ENCODE results near the gene FYCO1.

FYCO1 gene

GRCh38 chr3:45884368-45885201 lies 111.0 kb downstream of the FYCO1 start:
- Mint-ChIP-seq H3K4me1 (peaks cover 17% of the 10 kb centered on the region), H3K4me3 (no peak overlapping the region), H3K9me3 (no peaks in the 10 kb centered on the region), H3K27me3 (peaks cover 18% of the 10 kb centered on the region), H3K27ac (ENCODE audit: low read depth) (no peak overlapping the region), H3K36me3 (ENCODE audit: insufficient read depth) (peaks cover 13% of the 10 kb centered on the region)
- ATAC-seq (replicated peaks; ENCODE audit: extremely low read depth, poor library complexity, severe bottlenecking) (no peak), DNase-seq (ENCODE audit: low spot score in 2 of 2) (no peak)

- DNase-seq (ENCODE audit: low spot score in 2 of 2), result peak in 1 of 2 donors; percentile 56
- H3K4me1 Mint-ChIP-seq, result peaks cover 23% of the 10 kb centered on the region
- H3K36me3 Mint-ChIP-seq (ENCODE audit: insufficient read depth), result peaks cover 13% of the 10 kb centered on the region
- peak overlapping the region; percentile 27 for H3K4me3 Mint-ChIP-seq
- peak overlapping the region; percentile 73 for H3K27ac Mint-ChIP-seq (ENCODE audit: low read depth)
- peak; percentile 99 for ATAC-seq (replicated peaks; ENCODE audit: extremely low read depth, poor library complexity, severe bottlenecking)
- H3K9me3 Mint-ChIP-seq, result no peaks in the 10 kb centered on the region
- peaks cover 18% of the 10 kb centered on the region for H3K27me3 Mint-ChIP-seq
Measured at GRCh38 chr3:45881078-45882022, 114.3 kb downstream of the FYCO1 start.

GRCh38 chr3:45880725-45881077 lies 114.9 kb downstream of the FYCO1 start:
- peak overlapping the region; percentile 27 for H3K4me3 Mint-ChIP-seq

GRCh38 chr3:45878124-45878523 lies 117.5 kb downstream of the FYCO1 start:
- no peak for DNase-seq (ENCODE audit: low spot score in 2 of 2)
- Mint-ChIP-seq H3K9me3 (peaks cover 5% of the 10 kb centered on the region), H3K36me3 (ENCODE audit: insufficient read depth) (peaks cover 9% of the 10 kb centered on the region), H3K27me3 (peaks cover 23% of the 10 kb centered on the region), H3K4me1 (peaks cover 33% of the 10 kb centered on the region), H3K4me3 (no peak overlapping the region), H3K27ac (ENCODE audit: low read depth) (no peak overlapping the region)
- no peak for ATAC-seq (replicated peaks; ENCODE audit: extremely low read depth, poor library complexity, severe bottlenecking)

More at GRCh38 chr3:45880725-45881077, 114.9 kb downstream of the FYCO1 start:
- Mint-ChIP-seq H3K4me1 (peaks cover 23% of the 10 kb centered on the region), H3K27ac (ENCODE audit: low read depth) (peak overlapping the region; percentile 73), H3K9me3 (no peaks in the 10 kb centered on the region), H3K27me3 (peaks cover 21% of the 10 kb centered on the region), H3K36me3 (ENCODE audit: insufficient read depth) (peaks cover 11% of the 10 kb centered on the region)
- no peak for ATAC-seq (replicated peaks; ENCODE audit: extremely low read depth, poor library complexity, severe bottlenecking)
- DNase-seq (ENCODE audit: low spot score in 2 of 2), result no peak

GRCh38 chr3:45874677-45875346 lies 120.8 kb downstream of the FYCO1 start:
- ATAC-seq (replicated peaks; ENCODE audit: extremely low read depth, poor library complexity, severe bottlenecking) (no peak), DNase-seq (ENCODE audit: low spot score in 2 of 2) (no peak)
- peaks cover 9% of the 10 kb centered on the region for H3K36me3 Mint-ChIP-seq (ENCODE audit: insufficient read depth)
- no peak overlapping the region for H3K4me3 Mint-ChIP-seq
- H3K27ac Mint-ChIP-seq (ENCODE audit: low read depth), result no peak overlapping the region
- H3K27me3 Mint-ChIP-seq, result peaks cover 33% of the 10 kb centered on the region
- peaks cover 5% of the 10 kb centered on the region for H3K9me3 Mint-ChIP-seq
- peaks cover 33% of the 10 kb centered on the region for H3K4me1 Mint-ChIP-seq

- Mint-ChIP-seq H3K9me3 (peaks cover 5% of the 10 kb centered on the region), H3K4me3 (no peak overlapping the region), H3K27me3 (peaks cover 33% of the 10 kb centered on the region), H3K4me1 (peaks cover 31% of the 10 kb centered on the region), H3K27ac (ENCODE audit: low read depth) (no peak overlapping the region), H3K36me3 (ENCODE audit: insufficient read depth) (peaks cover 8% of the 10 kb centered on the region)
- no peak for ATAC-seq (replicated peaks; ENCODE audit: extremely low read depth, poor library complexity, severe bottlenecking)
- DNase-seq (ENCODE audit: low spot score in 2 of 2), result no peak
Measured at GRCh38 chr3:45873638-45874037, 122.0 kb downstream of the FYCO1 start.

GRCh38 chr3:45873036-45873435 lies 122.6 kb downstream of the FYCO1 start:
- peaks cover 33% of the 10 kb centered on the region for H3K27me3 Mint-ChIP-seq
- peaks cover 5% of the 10 kb centered on the region for H3K9me3 Mint-ChIP-seq
- H3K27ac Mint-ChIP-seq (ENCODE audit: low read depth), result no peak overlapping the region
- DNase-seq (ENCODE audit: low spot score in 2 of 2) (no peak), ATAC-seq (replicated peaks; ENCODE audit: extremely low read depth, poor library complexity, severe bottlenecking) (no peak)
- peaks cover 31% of the 10 kb centered on the region for H3K4me1 Mint-ChIP-seq
- peaks cover 8% of the 10 kb centered on the region for H3K36me3 Mint-ChIP-seq (ENCODE audit: insufficient read depth)
- no peak overlapping the region for H3K4me3 Mint-ChIP-seq

GRCh38 chr3:45872569-45872968 lies 123.1 kb downstream of the FYCO1 start:
- DNase-seq (ENCODE audit: low spot score in 2 of 2), result no peak
- peaks cover 8% of the 10 kb centered on the region for H3K36me3 Mint-ChIP-seq (ENCODE audit: insufficient read depth)
- peaks cover 5% of the 10 kb centered on the region for H3K9me3 Mint-ChIP-seq
- peaks cover 31% of the 10 kb centered on the region for H3K4me1 Mint-ChIP-seq
- no peak overlapping the region for H3K4me3 Mint-ChIP-seq
- no peak for ATAC-seq (replicated peaks; ENCODE audit: extremely low read depth, poor library complexity, severe bottlenecking)
- H3K27me3 Mint-ChIP-seq, result peaks cover 33% of the 10 kb centered on the region
- no peak overlapping the region for H3K27ac Mint-ChIP-seq (ENCODE audit: low read depth)

GRCh38 chr3:45871780-45872179 lies 123.8 kb downstream of the FYCO1 start:
- ATAC-seq (replicated peaks; ENCODE audit: extremely low read depth, poor library complexity, severe bottlenecking) (no peak), DNase-seq (ENCODE audit: low spot score in 2 of 2) (no peak)
- H3K36me3 Mint-ChIP-seq (ENCODE audit: insufficient read depth), result peaks cover 8% of the 10 kb centered on the region
- peaks cover 31% of the 10 kb centered on the region for H3K4me1 Mint-ChIP-seq
- no peak overlapping the region for H3K27ac Mint-ChIP-seq (ENCODE audit: low read depth)
- peaks cover 5% of the 10 kb centered on the region for H3K9me3 Mint-ChIP-seq
- no peak overlapping the region for H3K4me3 Mint-ChIP-seq
- peaks cover 33% of the 10 kb centered on the region for H3K27me3 Mint-ChIP-seq

- ATAC-seq (replicated peaks; ENCODE audit: extremely low read depth, poor library complexity, severe bottlenecking) (peak; percentile 96), DNase-seq (ENCODE audit: low spot score in 2 of 2) (peak; percentile 42 to 72)
- H3K9me3 Mint-ChIP-seq, result peaks cover 5% of the 10 kb centered on the region
- H3K4me1 Mint-ChIP-seq, result peaks cover 31% of the 10 kb centered on the region
- peaks cover 8% of the 10 kb centered on the region for H3K36me3 Mint-ChIP-seq (ENCODE audit: insufficient read depth)
- H3K27me3 Mint-ChIP-seq, result peaks cover 24% of the 10 kb centered on the region
- peak overlapping the region; percentile 7 for H3K4me3 Mint-ChIP-seq
- peak overlapping the region; percentile 58 for H3K27ac Mint-ChIP-seq (ENCODE audit: low read depth)
Measured at GRCh38 chr3:45870099-45870498, 125.5 kb downstream of the FYCO1 start.

GRCh38 chr3:45869638-45870037 lies 126.0 kb downstream of the FYCO1 start:
- Mint-ChIP-seq H3K27me3 (peaks cover 19% of the 10 kb centered on the region), H3K36me3 (ENCODE audit: insufficient read depth) (peaks cover 7% of the 10 kb centered on the region), H3K27ac (ENCODE audit: low read depth) (peak overlapping the region; percentile 58), H3K4me1 (peaks cover 31% of the 10 kb centered on the region), H3K4me3 (peak overlapping the region; percentile 7), H3K9me3 (peaks cover 5% of the 10 kb centered on the region)
- ATAC-seq (replicated peaks; ENCODE audit: extremely low read depth, poor library complexity, severe bottlenecking) (no peak), DNase-seq (ENCODE audit: low spot score in 2 of 2) (no peak)

GRCh38 chr3:45868650-45869049 lies 127.0 kb downstream of the FYCO1 start:
- H3K27ac Mint-ChIP-seq (ENCODE audit: low read depth), result no peak overlapping the region
- DNase-seq (ENCODE audit: low spot score in 2 of 2) (no peak), ATAC-seq (replicated peaks; ENCODE audit: extremely low read depth, poor library complexity, severe bottlenecking) (no peak)
- H3K4me3 Mint-ChIP-seq, result no peak overlapping the region
- peaks cover 29% of the 10 kb centered on the region for H3K4me1 Mint-ChIP-seq
- peaks cover 14% of the 10 kb centered on the region for H3K27me3 Mint-ChIP-seq
- H3K36me3 Mint-ChIP-seq (ENCODE audit: insufficient read depth), result peaks cover 5% of the 10 kb centered on the region
- peaks cover 2% of the 10 kb centered on the region for H3K9me3 Mint-ChIP-seq
